Activated T-helper 1 cell treated with anti-CD3 and anti-CD28 coated beads, Interleukin-12 subunit alpha, Interleukin-12 subunit beta, Interleukin-2, Interleukin-4 antibody, amounts not matched to agents 30 ng/mL and 10 ng/mL and 1 ng/mL, durations not matched to agents 14 hours and 24 hours and 36 hours (primary cell): ENCODE data around the gene SLC9A9. TPM values are rescaled to one million over a fixed set of nuclear protein-coding genes. Genes with fewer than 3 reads are reported as not detected.
A peak's percentile ranks its signal among the peaks of the same experiment; 100 is the strongest.

ENCODE experiments used
- DNase-seq: peaks from one replicate; pipeline ENCODE4 v3.0.0; 2021; ENCODE audit warnings: low spot score
- H3K27ac Mint-ChIP-seq: one replicate; pipeline ENCODE4 v1.8.0; 2021; ENCODE audit warnings: mild to moderate bottlenecking, mixed read lengths
- H3K27me3 Mint-ChIP-seq: one replicate; pipeline ENCODE4 v1.8.0; 2022; ENCODE audit warnings: mild to moderate bottlenecking, moderate library complexity, mixed read lengths; ENCODE audit not compliant: insufficient read depth
- H3K36me3 Mint-ChIP-seq: one replicate; pipeline ENCODE4 v1.8.0; 2021; ENCODE audit warnings: low read depth, mixed read lengths
- H3K4me1 Mint-ChIP-seq: one replicate; pipeline ENCODE4 v1.8.0; 2021; ENCODE audit warnings: low read depth, mixed read lengths
- H3K4me3 Mint-ChIP-seq: one replicate; pipeline ENCODE4 v1.8.0; 2021; ENCODE audit warnings: mild to moderate bottlenecking, moderate library complexity, mixed read lengths
- H3K9me3 Mint-ChIP-seq: one replicate; pipeline ENCODE4 v1.8.0; 2021; ENCODE audit warnings: mixed read lengths
- intact Hi-C: fragments of 100-400 bp; cut with micrococcal nuclease; formaldehyde crosslinking; loops from one replicate; pipeline ENCODE4 v1.15.1; 2024
- total RNA-seq: library from RNA; stranded (reverse); gene quantifications from 2 replicates; pipeline ENCODE4 v1.2.3, GENCODE V29; 2022

Gene SLC9A9
- total RNA-seq, 1 donor from 2014 or later, result 0.88 TPM

GRCh38 chr3:143222505-143222904, 625.8 kb downstream of the SLC9A9 start:
- DNase-seq, result no peak
- Mint-ChIP-seq H3K27ac (no peak overlapping the region), H3K9me3 (no peaks in the 10 kb centered on the region), H3K4me3 (no peak overlapping the region), H3K27me3 (no peaks in the 10 kb centered on the region), H3K4me1 (peaks cover 5% of the 10 kb centered on the region), H3K36me3 (no peaks in the 10 kb centered on the region)
- intact Hi-C loops, result no loop called here

GRCh38 chr3:143221446-143221845, 626.8 kb downstream of the SLC9A9 start:
- no peak for DNase-seq
- Mint-ChIP-seq H3K4me1 (peaks cover 16% of the 10 kb centered on the region), H3K27me3 (no peaks in the 10 kb centered on the region), H3K4me3 (no peak overlapping the region), H3K36me3 (no peaks in the 10 kb centered on the region), H3K9me3 (no peaks in the 10 kb centered on the region), H3K27ac (no peak overlapping the region)
- intact Hi-C loops, result no loop called here

- no peaks in the 10 kb centered on the region for H3K27me3 Mint-ChIP-seq
- intact Hi-C loops, result no loop called here
- DNase-seq, result no peak
- no peak overlapping the region for H3K27ac Mint-ChIP-seq
- H3K4me3 Mint-ChIP-seq, result no peak overlapping the region
- no peaks in the 10 kb centered on the region for H3K36me3 Mint-ChIP-seq
- H3K9me3 Mint-ChIP-seq, result no peaks in the 10 kb centered on the region
- peaks cover 17% of the 10 kb centered on the region for H3K4me1 Mint-ChIP-seq
Observed at GRCh38 chr3:143220741-143221140, 627.5 kb downstream of the SLC9A9 start.

- Mint-ChIP-seq H3K4me3 (no peak overlapping the region), H3K27ac (peak overlapping the region; percentile 27), H3K27me3 (no peaks in the 10 kb centered on the region), H3K4me1 (peaks cover 17% of the 10 kb centered on the region), H3K9me3 (peaks cover 3% of the 10 kb centered on the region), H3K36me3 (no peaks in the 10 kb centered on the region)
- DNase-seq, result no peak
- intact Hi-C loops, result no loop called here
Observed at GRCh38 chr3:143218166-143218835, 630.0 kb downstream of the SLC9A9 start.

- Mint-ChIP-seq H3K36me3 (no peaks in the 10 kb centered on the region), H3K4me3 (no peak overlapping the region), H3K4me1 (peaks cover 17% of the 10 kb centered on the region), H3K9me3 (peaks cover 3% of the 10 kb centered on the region), H3K27ac (no peak overlapping the region), H3K27me3 (no peaks in the 10 kb centered on the region)
- no peak for DNase-seq
- intact Hi-C loops, result no loop called here
Observed at GRCh38 chr3:143217283-143217682, 631.0 kb downstream of the SLC9A9 start.

- peaks cover 17% of the 10 kb centered on the region for H3K4me1 Mint-ChIP-seq
- H3K4me3 Mint-ChIP-seq, result peak overlapping the region; percentile 28
- H3K36me3 Mint-ChIP-seq, result no peaks in the 10 kb centered on the region
- H3K27ac Mint-ChIP-seq, result peak overlapping the region; percentile 46
- H3K27me3 Mint-ChIP-seq, result no peaks in the 10 kb centered on the region
- intact Hi-C loops, result no loop called here
- peaks cover 3% of the 10 kb centered on the region for H3K9me3 Mint-ChIP-seq
- no peak for DNase-seq
Observed at GRCh38 chr3:143216709-143217182, 631.5 kb downstream of the SLC9A9 start.

Other genes starting within 250 kb of the SLC9A9 start
- gene DIPK2A, start 123.4 kb upstream of the SLC9A9 start, total RNA-seq, result 16.9 and 17.7 TPM in 2 replicates